HL-60 (cell line): ENCODE results near the gene SV2C.

Experiments
- DNase-seq, 2 experiments: peaks; one replicate each; pipeline ENCODE4 v3.0.0-alpha.2; 2010 to 2020; ENCODE audit warnings: low read depth in 1 of 2, low spot score in 1 of 2
- H3K27ac ChIP-seq: fragments of 250-450 bp; sonication (Bioruptor Pico); replicated peaks from 2 replicates; pipeline ENCODE4 v1.5.1; 2020; ENCODE audit warnings: mild to moderate bottlenecking, moderate library complexity
- H3K27me3 ChIP-seq: fragments of 250-450 bp; sonication (Bioruptor Pico); 2 replicates; pipeline ENCODE4 v1.5.1; 2021; ENCODE audit warnings: mild to moderate bottlenecking, moderate library complexity; ENCODE audit not compliant: insufficient read depth, poor library complexity, severe bottlenecking
- H3K4me3 ChIP-seq: replicated peaks from 2 replicates; pipeline ENCODE4 v1.5.1; 2011; ENCODE audit warnings: mild to moderate bottlenecking, control low read depth, low read length; ENCODE audit not compliant: insufficient read depth
- CTCF ChIP-seq: IDR thresholded peaks from one replicate; pipeline ENCODE4 v1.5.1; 2011; ENCODE audit warnings: low read length, control low read depth, inconsistent platforms; ENCODE audit not compliant: insufficient read depth
- GABPA ChIP-seq: IDR thresholded peaks from 2 replicates; pipeline ENCODE4 v1.6.1; 2012; ENCODE audit warnings: low read depth
- POLR2AphosphoS5 ChIP-seq: IDR thresholded peaks from 2 replicates; pipeline ENCODE4 v1.6.1; 2012; ENCODE audit warnings: low read depth
- REST ChIP-seq: IDR thresholded peaks from 2 replicates; pipeline ENCODE4 v1.6.1; 2012; ENCODE audit warnings: low read depth; ENCODE audit not compliant: insufficient replicate concordance
- SPI1 ChIP-seq: IDR thresholded peaks from 2 replicates; pipeline ENCODE4 v1.6.1; 2012; ENCODE audit warnings: low read depth, mild to moderate bottlenecking, borderline replicate concordance

SV2C gene

GRCh38 chr5:76225336-76225735, 142.2 kb downstream of the SV2C start:
- no peak overlapping the region for H3K4me3 ChIP-seq
- no peak overlapping the region for H3K27ac ChIP-seq
- DNase-seq = no peak
- H3K27me3 ChIP-seq = no peaks in the 10 kb centered on the region
- TF ChIP-seq CTCF (no peak), SPI1 (no peak), POLR2AphosphoS5 (no peak), GABPA (no peak), REST (no peak)

GRCh38 chr5:76229900-76230299, 146.7 kb downstream of the SV2C start:
- H3K27ac ChIP-seq = no peak overlapping the region
- TF ChIP-seq POLR2AphosphoS5 = no peak
- no peak for TF ChIP-seq GABPA
- no peak for TF ChIP-seq SPI1
- TF ChIP-seq REST = no peak
- TF ChIP-seq CTCF = no peak
- DNase-seq = no peak
- H3K4me3 ChIP-seq = no peak overlapping the region
- no peaks in the 10 kb centered on the region for H3K27me3 ChIP-seq

- DNase-seq = no peak
Measured at GRCh38 chr5:76230711-76231285, 147.6 kb downstream of the SV2C start.

More at GRCh38 chr5:76230711-76231285, 147.6 kb downstream of the SV2C start:
- Histone ChIP-seq H3K27me3 (no peaks in the 10 kb centered on the region), H3K27ac (no peak overlapping the region), H3K4me3 (no peak overlapping the region)
- TF ChIP-seq SPI1 = no peak
- TF ChIP-seq REST = no peak
- no peak for TF ChIP-seq CTCF
- no peak for TF ChIP-seq GABPA
- no peak for TF ChIP-seq POLR2AphosphoS5
